ENCODE data around the gene TSNAXIP1.
A peak's percentile ranks its signal among the peaks of the same experiment; 100 is the strongest.

Gene TSNAXIP1

GRCh38 chr16:67841198-67841815, 34.6 kb downstream of the TSNAXIP1 start:
- TF ChIP-seq CTCF (IDR thresholded peaks at IDR 0.05) = no peak

- TF ChIP-seq CTCF (IDR thresholded peaks at IDR 0.05) = peak; percentile 71
These were observed 35.3 kb downstream of the TSNAXIP1 start, which contains the start of gene THAP11 for GRCh38 chr16:67841816-67842508. Gene THAP11, plus strand, starts transcription at chr16:67842320. Its CDS starts 235 bp downstream, at chr16:67842555.

- no peak for TF ChIP-seq CTCF (IDR thresholded peaks at IDR 0.05)
These were observed 36.0 kb downstream of the TSNAXIP1 start for GRCh38 chr16:67842509-67843342.

GRCh38 chr16:67843343-67843765, 36.7 kb downstream of the TSNAXIP1 start:
- TF ChIP-seq CTCF (IDR thresholded peaks at IDR 0.05) = no peak

- TF ChIP-seq CTCF (IDR thresholded peaks at IDR 0.05) = no peak
These were observed 37.8 kb downstream of the TSNAXIP1 start for GRCh38 chr16:67844497-67844896.

GRCh38 chr16:67845291-67846062, 38.8 kb downstream of the TSNAXIP1 start:
- no peak for TF ChIP-seq CTCF (IDR thresholded peaks at IDR 0.05)

- no peak for TF ChIP-seq CTCF (IDR thresholded peaks at IDR 0.05)
These were observed 39.3 kb downstream of the TSNAXIP1 start for GRCh38 chr16:67846063-67846319.
